GM12872 (cell line): ENCODE data around the gene ZFPL1.
A peak's percentile ranks its signal among the peaks of the same experiment; 100 is the strongest.

ENCODE experiments used
- CTCF ChIP-seq: IDR thresholded peaks from 3 replicates; pipeline ENCODE4 v1.5.1; 2011; ENCODE audit warnings: low read depth, mild to moderate bottlenecking, low read length, moderate library complexity; ENCODE audit not compliant: insufficient read depth

The ZFPL1 gene

GRCh38 chr11:65095974-65096806 lies 12.2 kb downstream of the ZFPL1 start, which contains the start of gene VPS51:
Gene VPS51 (plus strand): TSS chr11:65096214. CDS start chr11:65096251, 37 bp downstream.
- no peak for TF ChIP-seq CTCF

DNA sequence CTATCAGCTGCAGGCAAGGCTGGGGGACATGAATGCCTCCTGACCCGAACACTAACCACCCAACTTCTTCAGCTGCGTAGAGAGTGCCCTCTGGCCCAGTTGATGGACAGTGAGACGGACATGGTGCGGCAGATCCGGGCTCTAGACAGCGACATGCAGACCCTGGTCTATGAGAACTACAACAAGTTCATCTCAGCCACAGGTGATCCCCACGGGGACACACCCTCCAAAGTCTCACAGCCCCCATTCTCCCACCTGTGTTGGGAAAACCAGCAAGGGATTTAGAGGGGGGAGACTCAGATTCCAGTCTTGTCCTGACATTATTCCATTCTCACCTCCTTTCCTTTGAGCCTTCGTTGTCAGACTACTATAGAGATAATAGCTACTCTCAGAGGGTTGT lies 12.9 kb downstream of the ZFPL1 start:
- TF ChIP-seq CTCF, result no peak

GRCh38 chr11:65100674-65101350 lies 16.8 kb downstream of the ZFPL1 start:
- TF ChIP-seq CTCF, result 0 out of 3 replicates have a peak, but pooled peaks have one; percentile 4

GRCh38 chr11:65102142-65103095 lies 18.4 kb downstream of the ZFPL1 start:
- no peak for TF ChIP-seq CTCF

GRCh38 chr11:65103476-65103875 lies 19.5 kb downstream of the ZFPL1 start:
- TF ChIP-seq CTCF, result no peak

DNA sequence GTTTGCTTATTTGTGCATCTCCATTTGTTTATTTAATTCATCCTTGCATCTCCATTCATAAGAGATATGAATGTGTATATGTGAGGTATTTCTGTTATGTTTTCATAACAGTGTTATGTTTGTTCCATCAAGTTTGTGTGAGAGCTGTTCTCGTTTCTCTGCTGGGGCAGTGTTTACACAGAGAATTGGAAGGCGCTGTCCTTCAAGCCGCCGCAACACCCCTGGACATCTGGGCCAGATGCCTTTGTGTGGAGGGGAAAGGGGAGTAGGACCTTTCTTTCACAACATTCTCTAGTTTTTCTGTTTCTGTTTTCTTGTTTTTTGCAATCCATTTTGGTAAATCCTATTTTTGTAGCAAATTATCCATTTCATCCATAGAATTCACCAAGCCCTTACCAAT lies 20.6 kb downstream of the ZFPL1 start:
- TF ChIP-seq CTCF, result no peak
